Measurements from ENCODE around the gene DYRK1B.

Gene DYRK1B

GRCh38 chr19:39845933-39846677 is 12.1 kb upstream of the DYRK1B start, which contains the start of gene FBL:
TSS of gene FBL (minus strand) at chr19:39846379. CDS start at chr19:39846300, 79 bp downstream.
- Mint-ChIP-seq H3K27me3 (ENCODE audit: low read depth) (peaks cover 4% of the 10 kb centered on the region), H3K9me3 (no peaks in the 10 kb centered on the region), H3K36me3 (ENCODE audit: low read depth) (no peaks in the 10 kb centered on the region), H3K4me3 (peak within 1 kb of the TSS; percentile 81 to 95 (median 88)), H3K27ac (peak within 1 kb of the TSS; percentile 88 to 96 (median 92)), H3K4me1 (peaks cover 53% of the 10 kb centered on the region)
- TF ChIP-seq, protein P1, sequence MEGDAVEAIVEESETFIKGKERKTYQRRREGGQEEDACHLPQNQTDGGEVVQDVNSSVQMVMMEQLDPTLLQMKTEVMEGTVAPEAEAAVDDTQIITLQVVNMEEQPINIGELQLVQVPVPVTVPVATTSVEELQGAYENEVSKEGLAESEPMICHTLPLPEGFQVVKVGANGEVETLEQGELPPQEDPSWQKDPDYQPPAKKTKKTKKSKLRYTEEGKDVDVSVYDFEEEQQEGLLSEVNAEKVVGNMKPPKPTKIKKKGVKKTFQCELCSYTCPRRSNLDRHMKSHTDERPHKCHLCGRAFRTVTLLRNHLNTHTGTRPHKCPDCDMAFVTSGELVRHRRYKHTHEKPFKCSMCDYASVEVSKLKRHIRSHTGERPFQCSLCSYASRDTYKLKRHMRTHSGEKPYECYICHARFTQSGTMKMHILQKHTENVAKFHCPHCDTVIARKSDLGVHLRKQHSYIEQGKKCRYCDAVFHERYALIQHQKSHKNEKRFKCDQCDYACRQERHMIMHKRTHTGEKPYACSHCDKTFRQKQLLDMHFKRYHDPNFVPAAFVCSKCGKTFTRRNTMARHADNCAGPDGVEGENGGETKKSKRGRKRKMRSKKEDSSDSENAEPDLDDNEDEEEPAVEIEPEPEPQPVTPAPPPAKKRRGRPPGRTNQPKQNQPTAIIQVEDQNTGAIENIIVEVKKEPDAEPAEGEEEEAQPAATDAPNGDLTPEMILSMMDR (IDR thresholded peaks at IDR 0.05; ENCODE audit: unreplicated experiment in 3 of 3), result no peak

GRCh38 chr19:39845584-39845932 is 11.6 kb upstream of the DYRK1B start:
- Mint-ChIP-seq H3K27ac (peak overlapping the region; percentile 88 to 96 (median 92)), H3K4me3 (peak overlapping the region; percentile 81 to 95 (median 88)), H3K27me3 (ENCODE audit: low read depth) (peaks cover 4% of the 10 kb centered on the region), H3K4me1 (peaks cover 55% of the 10 kb centered on the region), H3K36me3 (ENCODE audit: low read depth) (no peaks in the 10 kb centered on the region), H3K9me3 (no peaks in the 10 kb centered on the region)
- TF ChIP-seq, protein P1 (IDR thresholded peaks at IDR 0.05; ENCODE audit: unreplicated experiment in 3 of 3), result no peak

DNA sequence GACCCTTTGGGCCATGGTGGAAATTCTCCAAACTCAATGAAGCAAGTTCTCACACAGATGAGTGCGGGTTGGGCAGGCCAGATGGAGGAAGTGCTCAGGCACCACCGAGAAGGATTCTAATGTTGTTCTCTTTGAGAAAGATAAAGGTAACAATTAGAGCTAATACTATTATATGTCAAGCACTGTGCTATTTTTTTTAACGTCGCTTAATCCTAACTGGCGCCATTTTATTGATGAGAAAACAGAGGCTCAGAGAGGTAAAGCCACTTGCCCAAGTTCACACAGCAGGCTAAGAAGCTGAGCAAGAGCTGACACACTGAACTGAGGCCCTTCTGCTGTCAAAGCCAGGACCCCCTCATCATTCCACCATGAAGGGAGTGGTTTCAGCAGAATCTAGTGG is 11.2 kb upstream of the DYRK1B start:
- Mint-ChIP-seq H3K9me3 (no peaks in the 10 kb centered on the region), H3K36me3 (ENCODE audit: low read depth) (no peaks in the 10 kb centered on the region), H3K27me3 (ENCODE audit: low read depth) (peaks cover 4% of the 10 kb centered on the region), H3K4me1 (peaks cover 55% of the 10 kb centered on the region), H3K4me3 (peak overlapping the region; percentile 81 to 95 (median 88)), H3K27ac (peak overlapping the region; percentile 5 to 88 (median 29))
- TF ChIP-seq, protein P1 (IDR thresholded peaks at IDR 0.05; ENCODE audit: unreplicated experiment in 3 of 3), result no peak

GRCh38 chr19:39843919-39844793 is 10.2 kb upstream of the DYRK1B start:
- no peaks in the 10 kb centered on the region for H3K9me3 Mint-ChIP-seq
- peaks cover 8% of the 10 kb centered on the region for H3K36me3 Mint-ChIP-seq (ENCODE audit: low read depth)

DNA sequence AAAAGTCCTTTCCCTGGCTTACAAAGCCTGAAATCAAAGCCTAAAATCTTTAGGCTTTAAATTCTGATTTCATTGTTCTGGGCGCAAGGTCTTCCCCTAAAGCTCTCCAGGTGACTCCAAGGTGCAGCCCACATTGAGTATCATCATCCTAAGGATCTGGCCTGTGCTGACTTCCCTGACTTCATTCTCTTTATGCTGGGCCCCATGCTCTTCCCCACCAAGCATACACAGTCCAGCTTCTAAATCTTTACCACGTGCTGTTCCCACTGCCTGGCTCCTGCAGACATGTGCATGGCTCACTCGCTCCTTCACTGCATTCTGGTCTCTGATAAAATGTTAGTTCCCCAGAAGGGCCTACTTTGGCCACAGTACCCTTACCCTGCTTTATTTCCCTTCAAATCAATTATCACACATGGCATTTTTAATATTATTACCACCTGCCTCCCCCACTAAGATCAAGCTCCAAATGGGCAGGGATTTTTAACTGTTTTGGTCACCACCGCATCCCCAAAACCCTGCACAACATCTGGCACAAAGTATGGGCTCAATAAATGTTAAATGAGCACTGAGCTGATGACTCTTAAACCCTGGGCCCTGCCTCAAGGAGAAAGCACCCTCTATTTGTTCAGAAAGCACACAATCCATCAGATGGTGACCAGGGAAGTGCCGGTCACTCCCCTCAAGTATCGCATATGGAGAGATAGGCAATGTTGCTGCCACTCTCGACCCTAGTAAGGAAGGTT is 8.9 kb upstream of the DYRK1B start:
- H3K27ac Mint-ChIP-seq, result peak overlapping the region; percentile 17 to 73 (median 20)
- TF ChIP-seq, protein P1 (IDR thresholded peaks at IDR 0.05; ENCODE audit: unreplicated experiment in 3 of 3), result no peak
- H3K4me3 Mint-ChIP-seq, result peak overlapping the region; percentile 6 to 14 (median 14)
- peaks cover 66% of the 10 kb centered on the region for H3K4me1 Mint-ChIP-seq
- no peaks in the 10 kb centered on the region for H3K9me3 Mint-ChIP-seq
- H3K36me3 Mint-ChIP-seq (ENCODE audit: low read depth), result peaks cover 16% of the 10 kb centered on the region
- no peaks in the 10 kb centered on the region for H3K27me3 Mint-ChIP-seq (ENCODE audit: low read depth)

More at GRCh38 chr19:39843919-39844793, 10.2 kb upstream of the DYRK1B start:
- peak overlapping the region; percentile 29 to 88 (median 68) for H3K27ac Mint-ChIP-seq
- H3K4me1 Mint-ChIP-seq, result peaks cover 65% of the 10 kb centered on the region
- H3K4me3 Mint-ChIP-seq, result peak overlapping the region; percentile 81 to 95 (median 88)
- peaks cover 4% of the 10 kb centered on the region for H3K27me3 Mint-ChIP-seq (ENCODE audit: low read depth)
- TF ChIP-seq, protein P1 (IDR thresholded peaks at IDR 0.05; ENCODE audit: unreplicated experiment in 3 of 3), result peak; percentile 51 to 73 (median 58)

Data from nephron (organoid).